BE2C (cell line): Measurements from ENCODE around the gene PIGN.
"Not testable (repeated sequence)": the region's sequence is repeated elsewhere in the genome, so short reads cannot be mapped to it uniquely, and the experiment has no call there.

ENCODE experiments used
- DNase-seq: peaks from one replicate; pipeline ENCODE4 v3.0.0-alpha.2; 2020
- H3K27me3 ChIP-seq: fragments of 250-450 bp; sonication (Bioruptor Pico); 2 replicates; pipeline ENCODE4 v1.5.1; 2020; ENCODE audit warnings: mild to moderate bottlenecking
- H3K36me3 ChIP-seq: fragments of 250-450 bp; sonication (Bioruptor Pico); 2 replicates; pipeline ENCODE4 v1.5.1; 2020; ENCODE audit warnings: mild to moderate bottlenecking
- H3K4me1 ChIP-seq: fragments of 250-450 bp; sonication (Bioruptor Pico); 2 replicates; pipeline ENCODE4 v1.5.1; 2020
- H3K4me3 ChIP-seq: 2 replicates; pipeline ENCODE4 v1.5.1; 2011; ENCODE audit warnings: low read depth, low read length
- H3K9me3 ChIP-seq: fragments of 250-450 bp; sonication (Bioruptor Pico); 2 replicates; pipeline ENCODE4 v1.5.1; 2020
- CTCF ChIP-seq: IDR thresholded peaks from 2 replicates; pipeline ENCODE4 v1.5.1; 2012; ENCODE audit warnings: mild to moderate bottlenecking, low read depth, low read length

PIGN gene

GRCh38 chr18:62037012-62037742 is 149.7 kb downstream of the PIGN start:
- Histone ChIP-seq H3K9me3 (no peaks in the 10 kb centered on the region), H3K36me3 (no peaks in the 10 kb centered on the region), H3K4me3 (no peak overlapping the region), H3K27me3 (no peaks in the 10 kb centered on the region), H3K4me1 (no peaks in the 10 kb centered on the region)
- TF ChIP-seq CTCF: no peak
- DNase-seq: no peak

- not testable (repeated sequence) for DNase-seq, H3K4me3 ChIP-seq, H3K9me3 ChIP-seq
Observed at GRCh38 chr18:62034286-62034685, 152.6 kb downstream of the PIGN start.

GRCh38 chr18:62033756-62034155 is 153.1 kb downstream of the PIGN start:
- TF ChIP-seq CTCF: no peak
- Histone ChIP-seq H3K9me3 (no peaks in the 10 kb centered on the region), H3K36me3 (no peaks in the 10 kb centered on the region), H3K4me1 (no peaks in the 10 kb centered on the region), H3K27me3 (no peaks in the 10 kb centered on the region), H3K4me3 (no peak overlapping the region)
- no peak for DNase-seq

More at GRCh38 chr18:62034286-62034685, 152.6 kb downstream of the PIGN start:
- H3K36me3 ChIP-seq, H3K27me3 ChIP-seq, H3K4me1 ChIP-seq: not testable (repeated sequence)

GRCh38 chr18:62033207-62033606 is 153.6 kb downstream of the PIGN start:
- Histone ChIP-seq H3K4me1 (no peaks in the 10 kb centered on the region), H3K9me3 (no peaks in the 10 kb centered on the region), H3K4me3 (no peak overlapping the region), H3K36me3 (no peaks in the 10 kb centered on the region), H3K27me3 (no peaks in the 10 kb centered on the region)
- TF ChIP-seq CTCF: no peak
- no peak for DNase-seq

GRCh38 chr18:62030091-62030985 is 156.5 kb downstream of the PIGN start:
- Histone ChIP-seq H3K36me3 (no peaks in the 10 kb centered on the region), H3K4me3 (no peak overlapping the region), H3K27me3 (no peaks in the 10 kb centered on the region), H3K9me3 (no peaks in the 10 kb centered on the region), H3K4me1 (no peaks in the 10 kb centered on the region)
- no peak for TF ChIP-seq CTCF
- DNase-seq: no peak

GRCh38 chr18:62028715-62029114 is 158.1 kb downstream of the PIGN start:
- no peaks in the 10 kb centered on the region for H3K4me1 ChIP-seq
- H3K27me3 ChIP-seq: no peaks in the 10 kb centered on the region
- no peak overlapping the region for H3K4me3 ChIP-seq
- H3K9me3 ChIP-seq: no peaks in the 10 kb centered on the region
- no peak for DNase-seq
- no peaks in the 10 kb centered on the region for H3K36me3 ChIP-seq
- no peak for TF ChIP-seq CTCF
